Renal cortex interstitium (tissue), 11 donors: ENCODE results near the gene SHLD1. TPM values are rescaled to one million over a fixed set of nuclear protein-coding genes. Genes with fewer than 3 reads are reported as not detected.

ENCODE experiments used
- DNase-seq, 11 donors: peaks; one replicate each; pipeline ENCODE4 v3.0.0-alpha.2; 2013; ENCODE audit warnings: low read depth in 9 of 11, low spot score in 4 of 11; ENCODE audit errors: extremely low read depth in 1 of 11
- polyA plus RNA-seq, 3 donors: library from polyadenylated mRNA; unstranded; fragments of 120-200 nt; gene quantifications; one replicate each; pipeline ENCODE4 v1.2.1, GENCODE V29; 2013; ENCODE audit not compliant: insufficient read length in 3 of 3

SHLD1 gene
- polyA plus RNA-seq, 3 donors, result 9.0 to 10.0 (median 9.4) TPM

DNA sequence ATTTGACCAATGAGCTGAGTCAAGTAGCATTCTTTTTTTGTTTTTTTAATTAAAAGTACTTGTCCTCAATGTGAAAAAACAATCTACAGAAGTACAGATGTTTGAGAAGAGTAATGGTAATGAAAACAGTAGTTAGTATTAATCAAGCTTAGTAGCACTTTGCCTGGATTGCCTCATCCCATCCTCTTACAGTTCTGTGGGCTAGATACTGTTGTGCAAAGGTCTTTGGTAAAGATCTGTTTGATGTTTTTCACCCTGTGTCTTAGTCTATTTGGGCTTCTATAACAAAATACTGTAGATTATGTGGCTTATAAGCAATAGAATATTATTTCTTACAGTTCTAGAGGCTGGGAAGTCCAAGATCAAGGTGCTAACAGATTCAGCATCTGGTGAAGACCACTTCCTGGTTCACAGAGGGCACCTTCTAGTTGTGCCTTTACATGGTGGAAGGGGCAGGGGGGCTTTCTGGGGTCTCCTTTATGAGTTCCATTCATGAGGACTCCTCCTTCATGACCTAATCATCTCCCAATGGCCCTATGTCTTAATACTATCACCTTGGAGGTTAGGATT lies 84.3 kb downstream of the SHLD1 start:
- DNase-seq, result no peak

DNA sequence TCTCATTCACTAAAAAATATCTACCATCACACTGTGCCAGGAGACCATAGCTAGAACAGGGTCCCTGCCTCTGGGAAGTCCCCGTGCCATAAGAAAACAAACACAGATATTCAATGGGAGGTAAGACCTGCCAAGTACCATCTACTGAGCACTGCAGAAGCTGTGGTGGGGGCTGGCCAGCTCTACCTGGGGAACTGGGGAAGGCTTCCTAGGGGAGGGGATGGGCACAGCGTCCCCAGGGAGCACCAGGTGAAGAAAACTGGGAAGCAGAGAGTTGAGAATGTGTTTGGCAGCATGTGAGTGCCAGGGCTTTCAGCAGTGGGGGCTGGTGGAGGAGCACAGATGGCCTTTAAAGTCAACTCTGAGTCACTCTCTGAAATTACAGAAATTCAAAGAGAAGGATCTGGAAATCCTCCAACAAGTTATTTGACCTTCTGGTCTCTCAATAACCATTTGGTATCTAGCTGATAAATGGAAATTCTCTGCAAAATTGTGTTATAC lies 85.2 kb downstream of the SHLD1 start:
- peak in 1 of 11 donors; percentile 38 for DNase-seq

DNA sequence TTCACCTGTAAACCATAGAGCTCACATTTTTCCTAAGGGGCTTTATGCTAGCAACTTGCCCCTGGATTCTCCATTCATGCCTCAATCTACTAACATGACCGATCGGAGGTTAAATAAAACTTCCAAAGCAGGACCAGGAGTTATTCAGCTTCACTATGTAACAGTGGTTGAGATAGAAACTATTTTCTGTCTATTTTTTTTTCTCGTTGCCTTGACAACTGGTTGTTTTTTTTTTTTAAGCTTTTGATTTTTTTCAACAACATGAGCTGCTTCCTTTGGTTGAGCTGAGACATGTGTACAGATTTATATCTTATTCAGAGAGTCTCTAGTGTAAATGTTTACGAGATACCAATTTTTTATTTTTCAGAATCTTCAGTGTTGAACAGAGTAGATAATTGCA lies 85.7 kb downstream of the SHLD1 start:
- DNase-seq, result peak in 9 of 11 donors; percentile 28 to 62 (median 40)

DNA sequence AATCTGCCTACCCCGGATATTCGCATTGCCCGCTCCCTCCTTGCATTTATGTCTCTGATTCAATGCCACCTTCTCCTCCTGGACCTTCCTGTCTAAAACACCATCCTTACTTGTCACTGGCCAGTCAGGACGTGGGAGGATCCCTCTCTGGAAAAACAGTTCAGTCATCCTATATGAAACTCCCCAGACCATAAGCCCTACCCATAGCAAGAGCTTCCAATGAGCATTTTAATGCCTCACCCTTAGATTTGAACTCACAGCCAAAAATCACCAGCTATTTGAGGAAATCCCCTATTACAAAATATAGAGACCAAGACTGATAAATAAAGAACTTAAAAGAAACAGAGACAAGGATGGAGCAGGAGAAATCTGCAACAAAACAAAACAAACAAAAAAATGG lies 86.4 kb downstream of the SHLD1 start:
- no peak for DNase-seq

DNA sequence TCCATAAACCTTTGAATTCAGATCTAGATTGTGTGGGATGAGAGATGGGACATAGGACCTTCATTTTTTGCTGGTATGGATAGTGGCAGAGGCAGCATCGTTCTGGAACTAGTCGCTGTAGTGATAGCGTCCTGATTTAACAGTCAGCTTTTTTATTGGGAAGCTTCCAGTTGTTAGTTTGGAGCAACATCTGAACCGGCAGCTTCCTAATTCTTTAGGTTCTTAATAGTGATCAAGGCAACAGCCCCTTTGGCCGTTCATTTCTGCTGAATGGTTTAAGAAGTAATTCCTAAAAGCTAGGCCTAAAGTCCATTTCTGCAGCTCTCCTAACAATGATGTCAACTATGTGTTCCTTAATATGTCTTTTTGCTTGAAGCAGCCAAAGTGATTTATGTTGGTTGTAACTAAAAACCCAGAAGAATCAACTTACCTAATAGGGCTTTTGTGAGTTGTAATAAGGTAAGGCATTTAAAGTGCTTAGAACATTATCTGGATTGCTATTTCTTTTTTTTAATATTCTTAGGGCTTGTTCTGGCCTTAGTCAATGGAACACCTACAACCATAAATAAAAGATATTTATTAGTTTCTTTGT lies 90.3 kb downstream of the SHLD1 start:
- no peak for DNase-seq

DNA sequence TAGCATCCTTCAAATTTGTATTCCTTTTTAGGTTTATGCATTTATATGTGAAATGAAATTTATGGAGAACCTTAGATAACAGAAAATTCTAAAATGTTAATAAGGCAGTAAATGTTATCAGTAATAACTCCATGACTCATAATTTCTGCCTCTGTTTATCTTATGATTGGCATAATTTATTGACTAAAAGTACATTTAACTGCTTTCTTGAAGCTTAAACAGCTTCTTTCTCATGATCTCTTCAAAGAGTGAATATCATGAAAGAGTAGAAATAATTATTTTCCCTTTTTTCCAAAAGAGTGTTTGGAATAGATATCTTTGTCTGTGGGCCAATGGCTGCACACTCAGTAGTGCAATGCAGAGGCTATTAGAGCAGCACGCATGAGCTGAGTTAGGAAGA lies 91.3 kb downstream of the SHLD1 start:
- DNase-seq, result no peak

DNA sequence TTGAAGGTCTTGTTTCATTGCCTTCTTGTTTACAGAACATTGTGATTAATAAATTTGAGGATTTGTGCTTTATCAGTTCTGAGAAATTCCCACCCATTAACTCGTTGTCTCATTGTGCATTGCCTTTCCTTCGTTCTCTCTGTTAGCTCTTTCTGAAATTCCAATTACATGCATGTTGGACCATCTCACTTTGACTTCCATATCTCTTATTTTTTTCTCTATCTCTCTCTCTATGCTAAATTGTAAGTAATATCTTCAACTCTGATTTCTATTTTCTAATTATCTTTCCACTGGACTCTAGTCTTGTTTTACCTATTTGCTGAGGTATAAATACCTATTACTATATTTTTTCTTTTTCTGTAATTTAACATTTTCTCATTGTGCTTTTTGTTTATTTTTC lies 92.3 kb downstream of the SHLD1 start:
- DNase-seq, result no peak

DNA sequence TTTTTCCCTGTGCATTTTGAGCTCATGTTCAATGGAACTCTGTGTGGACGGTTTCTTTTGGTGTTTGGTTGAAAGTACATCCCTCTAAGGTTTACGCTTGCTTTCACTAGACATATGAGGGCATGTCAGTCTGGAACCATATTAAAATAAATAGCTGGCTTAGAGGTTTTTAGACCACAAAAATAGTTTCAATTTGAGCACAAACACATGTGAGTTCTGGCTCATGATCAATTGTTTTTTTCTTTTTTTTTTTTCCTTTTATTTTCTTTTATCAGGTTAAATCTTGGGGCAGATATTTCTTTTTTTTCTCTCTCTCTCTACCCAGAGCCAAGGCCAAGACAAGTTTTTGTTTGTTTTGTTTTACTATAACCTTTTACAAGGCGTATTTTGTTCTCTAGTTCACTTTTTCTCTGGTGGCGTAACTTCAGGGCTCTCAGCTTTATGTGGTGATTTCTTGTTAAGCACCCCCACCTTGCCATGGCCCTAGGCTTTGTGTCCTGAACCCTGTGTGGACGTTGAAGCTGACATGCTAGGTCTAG lies 92.9 kb downstream of the SHLD1 start:
- DNase-seq, result no peak

DNA sequence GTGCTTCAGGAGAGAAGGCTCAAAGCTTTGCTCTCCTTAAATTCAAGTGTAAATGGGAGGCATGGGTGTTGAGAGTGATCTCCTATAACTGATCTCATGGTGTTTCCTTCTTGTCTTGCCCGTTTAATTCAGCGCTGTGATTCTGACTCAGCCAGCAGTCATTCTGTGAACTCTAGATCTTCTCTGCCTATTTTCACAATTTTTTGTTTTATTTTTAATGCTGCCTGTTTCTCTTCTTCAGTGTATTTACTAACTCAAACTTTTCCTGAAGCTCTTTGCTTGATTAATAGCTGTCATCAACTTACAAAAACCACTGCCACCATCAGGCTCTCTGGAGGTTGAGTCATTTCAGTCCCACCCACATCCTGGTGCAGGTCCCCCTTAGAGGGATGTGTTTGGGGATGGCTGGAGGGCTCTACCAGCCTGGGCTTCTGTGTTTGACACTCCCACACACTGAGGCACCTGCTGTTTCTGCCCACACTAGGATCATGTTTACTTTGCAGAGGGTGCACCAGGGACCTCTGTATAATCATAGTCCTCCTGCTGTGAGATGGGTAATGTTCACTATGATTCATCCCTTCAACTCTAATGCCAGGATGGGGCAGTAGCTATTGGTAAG lies 94.0 kb downstream of the SHLD1 start:
- DNase-seq, result no peak

DNA sequence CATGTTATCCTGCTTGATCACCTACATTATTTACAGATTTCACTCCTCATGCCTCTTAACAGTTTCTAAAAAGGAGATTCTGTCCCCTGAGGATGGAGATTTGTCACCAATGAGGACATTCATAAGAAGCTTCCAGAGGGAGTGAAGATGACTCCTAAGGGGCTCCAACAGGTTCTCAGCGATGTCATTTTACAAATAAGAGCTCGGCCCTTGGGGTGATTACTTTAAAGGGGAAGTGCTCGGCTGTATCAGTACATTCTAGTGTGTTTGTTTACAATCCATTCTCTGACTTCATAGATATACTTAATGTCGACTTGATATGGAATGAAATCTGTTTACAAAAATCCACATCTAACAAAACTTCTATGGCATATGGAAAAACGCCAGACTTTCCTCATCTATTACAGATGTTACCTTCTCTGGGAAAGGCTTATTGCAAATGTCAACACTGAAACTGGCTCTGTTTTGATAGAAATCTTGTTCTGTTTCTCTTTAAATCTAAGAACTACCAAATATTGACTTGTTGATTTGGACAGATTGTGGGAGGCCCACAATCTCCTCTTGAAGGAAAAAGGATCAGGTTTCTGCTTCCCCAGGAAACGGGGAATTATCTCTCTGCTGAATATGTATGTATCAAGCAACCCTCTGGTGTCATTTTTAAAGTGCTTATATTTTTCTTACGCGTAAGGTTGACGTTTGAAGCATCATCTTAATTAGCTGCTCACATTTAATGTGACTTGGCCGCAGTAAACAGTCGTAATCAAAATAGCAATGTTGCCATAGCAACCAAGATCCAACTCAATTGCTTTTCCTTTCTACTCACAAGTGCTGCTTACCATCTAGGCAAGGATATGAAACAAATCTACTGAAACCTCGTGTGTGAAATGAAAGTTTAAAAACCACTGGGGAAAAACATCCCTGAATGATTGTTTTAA lies 95.7 kb downstream of the SHLD1 start:
- peak in 10 of 11 donors; percentile 32 to 70 (median 54) for DNase-seq

DNA sequence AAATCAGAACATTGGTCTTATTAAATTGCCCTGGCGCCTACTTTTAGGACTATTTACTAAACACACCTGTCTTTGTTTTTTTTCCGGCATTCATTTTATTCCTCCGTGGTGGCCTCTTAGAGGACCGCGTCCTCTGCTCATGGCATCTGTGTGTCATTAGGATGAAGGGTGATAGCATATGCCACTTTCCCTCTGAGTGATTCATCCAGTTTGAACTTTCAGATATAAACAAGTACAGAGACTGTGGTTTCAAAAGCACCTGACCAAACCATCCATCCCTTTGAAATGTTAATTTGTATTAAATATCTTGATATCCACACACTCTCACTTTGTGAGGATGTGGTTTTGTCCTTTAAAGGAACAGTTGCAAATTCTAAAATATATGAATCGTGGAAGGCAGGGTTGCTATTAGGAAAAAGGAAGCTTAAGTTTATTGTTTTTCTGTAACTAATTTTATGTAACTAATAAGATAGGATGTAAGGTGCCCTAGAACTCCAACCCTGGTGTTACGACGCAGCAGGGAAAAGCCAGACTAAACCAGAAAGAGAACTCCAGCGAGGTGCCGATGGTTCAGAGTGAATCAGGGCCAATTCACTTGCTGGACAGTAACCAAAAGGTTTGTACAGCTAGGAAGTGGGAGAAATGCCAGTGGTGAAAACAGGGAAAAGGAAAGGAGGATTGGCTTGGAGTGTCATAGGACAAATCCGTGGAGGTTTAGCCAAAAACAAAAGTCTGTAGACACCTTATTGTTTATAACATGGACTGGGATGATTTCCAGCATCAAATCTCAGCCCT lies 98.7 kb downstream of the SHLD1 start:
- no peak for DNase-seq

DNA sequence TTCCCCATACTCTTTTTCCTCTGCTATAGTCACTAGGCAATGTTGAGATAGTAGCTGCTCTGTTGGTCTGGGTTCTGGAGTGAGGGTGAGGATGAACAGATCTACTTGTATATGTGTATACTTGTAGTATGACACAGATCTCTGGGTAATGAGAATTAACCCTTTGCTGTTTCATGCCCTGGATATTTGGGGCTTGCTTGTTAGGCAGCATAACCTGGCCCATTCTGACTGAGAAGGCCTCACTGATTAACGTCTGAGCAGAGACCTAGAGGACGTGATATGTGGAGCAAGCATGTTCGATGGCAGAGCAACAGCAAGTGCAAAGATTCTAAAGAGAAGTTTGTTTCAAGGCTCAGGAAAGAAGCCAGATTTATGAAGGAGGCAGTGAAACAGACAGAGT lies 105.7 kb downstream of the SHLD1 start:
- no peak for DNase-seq

DNA sequence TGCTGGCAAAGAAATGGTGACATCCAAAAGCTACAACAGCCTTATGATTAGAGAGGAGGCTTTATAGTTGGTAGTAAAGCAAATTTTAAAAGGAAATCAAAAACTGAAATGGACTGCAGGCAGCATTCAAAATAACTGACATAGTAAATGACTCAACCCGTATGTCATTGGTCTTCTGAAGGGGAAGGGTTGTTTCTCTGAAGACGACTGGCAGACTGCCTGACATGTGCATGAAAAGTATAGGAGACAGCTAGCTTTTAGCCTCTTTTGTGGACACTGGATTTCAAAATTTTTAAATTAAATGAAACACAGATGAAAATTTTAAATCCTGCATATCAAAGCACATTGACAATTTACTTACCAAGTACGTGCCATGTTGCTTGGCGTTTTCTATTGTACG lies 109.4 kb downstream of the SHLD1 start:
- DNase-seq, result no peak

DNA sequence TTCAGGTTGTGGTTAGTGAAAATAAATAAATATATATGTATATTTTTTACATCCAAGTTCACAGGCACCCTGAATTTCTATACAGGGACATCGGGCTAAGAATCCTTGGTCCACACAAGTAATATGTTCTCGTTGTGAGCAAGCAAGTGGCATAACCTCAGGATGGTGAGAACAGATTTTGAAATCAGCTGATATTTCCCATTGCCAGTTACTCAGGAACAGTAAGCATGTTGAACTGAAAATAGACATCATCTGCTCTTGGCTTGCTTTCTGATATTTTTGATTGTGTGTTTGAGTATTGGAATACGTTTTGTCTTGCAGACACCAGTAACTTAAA lies 112.5 kb downstream of the SHLD1 start:
- DNase-seq, result no peak

DNA sequence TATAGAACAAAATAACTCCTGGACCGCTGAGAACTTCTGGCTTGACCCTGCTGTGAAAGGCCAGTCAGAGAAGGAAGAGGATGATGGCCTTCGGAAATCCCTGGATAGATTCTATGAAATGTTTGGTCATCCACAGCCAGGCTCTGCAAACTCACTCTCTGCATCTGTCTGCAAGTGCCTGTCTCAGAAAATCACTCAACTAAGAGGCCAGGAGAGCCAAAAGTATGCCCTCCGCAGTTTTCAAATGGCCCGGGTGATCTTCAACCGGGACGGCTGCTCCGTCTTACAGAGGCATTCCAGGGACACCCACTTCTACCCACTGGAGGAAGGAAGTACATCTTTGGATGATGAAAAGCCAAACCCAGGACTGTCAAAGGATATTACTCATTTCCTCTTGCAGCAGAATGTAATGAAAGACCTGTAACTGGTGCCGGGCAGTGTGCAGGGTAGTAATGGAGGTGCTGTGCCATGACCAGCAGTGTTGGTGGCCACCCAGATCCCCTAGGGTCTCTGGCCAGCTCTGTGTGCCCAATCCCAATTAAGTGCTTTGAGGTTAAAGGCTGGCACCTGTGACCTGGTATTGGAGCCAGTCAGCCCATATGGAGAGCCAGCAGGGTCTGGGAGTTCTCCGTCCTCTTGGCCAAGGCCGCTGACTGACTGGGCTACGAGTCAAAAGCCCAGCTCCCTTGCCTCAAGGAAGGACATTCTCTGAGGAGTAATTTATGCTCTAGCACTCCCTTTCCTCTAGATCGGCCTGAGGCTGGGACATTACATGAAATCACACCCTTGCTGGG lies 113.0 kb downstream of the SHLD1 start:
- no peak for DNase-seq

DNA sequence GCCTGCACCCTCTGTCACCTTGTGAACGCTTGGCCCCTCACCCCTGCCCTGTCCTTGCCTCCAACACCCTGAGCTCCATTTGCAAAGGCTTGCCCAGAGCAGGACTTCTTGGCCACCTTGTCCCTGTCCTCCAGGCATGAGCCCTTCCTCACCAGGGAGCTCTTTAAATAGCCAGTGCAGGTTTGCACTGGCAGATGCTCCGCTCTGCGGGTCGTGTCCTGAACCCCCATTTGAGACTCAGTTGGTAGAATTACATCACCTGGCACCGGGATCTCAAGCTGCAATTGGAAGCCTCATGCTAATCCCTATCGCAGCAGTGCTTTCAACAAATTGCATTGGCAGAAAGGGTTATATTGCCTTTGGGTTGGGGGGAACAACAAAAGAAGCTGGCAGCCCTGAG lies 114.2 kb downstream of the SHLD1 start:
- no peak for DNase-seq

DNA sequence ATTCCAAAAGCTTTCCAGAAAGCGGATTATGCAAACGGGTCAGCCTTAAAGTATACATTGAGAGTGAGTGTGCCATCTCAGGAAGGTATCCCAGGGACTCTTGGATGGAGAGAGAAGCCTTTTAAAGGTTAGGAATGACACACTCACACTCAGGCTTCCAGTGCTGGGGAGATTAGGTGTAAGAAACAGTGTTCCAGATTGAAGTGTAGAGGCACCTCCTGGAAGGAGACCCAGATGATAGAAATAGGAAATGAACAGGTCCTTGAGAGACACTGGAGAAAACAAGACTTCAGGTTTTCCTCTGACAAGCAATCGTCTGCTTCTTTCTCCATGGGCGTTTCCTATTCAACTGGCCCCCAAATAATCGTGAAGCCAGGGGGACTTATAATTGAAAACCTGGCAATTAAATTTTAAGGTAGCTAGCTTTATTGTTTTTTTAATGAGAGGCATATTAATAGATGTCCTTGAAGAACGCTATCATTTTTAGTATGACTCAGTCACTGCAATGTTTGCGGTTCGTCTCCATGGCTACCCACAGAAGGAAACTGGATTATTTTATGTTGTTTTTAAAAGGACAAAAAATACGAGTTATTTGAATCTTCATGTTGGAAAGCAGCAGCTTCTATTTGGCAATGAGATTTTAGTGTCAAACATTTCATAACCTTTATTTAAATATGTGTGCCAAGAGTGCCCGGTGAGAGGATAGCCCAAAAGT lies 114.8 kb downstream of the SHLD1 start:
- no peak for DNase-seq
